Thoracic aorta (tissue), 2 donors: ENCODE results near the gene FBXO24. TPM values are rescaled to one million over a fixed set of nuclear protein-coding genes. Genes with fewer than 3 reads are reported as not detected.
A peak's percentile ranks its signal among the peaks of the same experiment; 100 is the strongest.

Experiments used
- ATAC-seq: fragments of 150-250 bp; one replicate; pipeline ENCODE4 v1.8.0; 2017; ENCODE audit warnings: low read depth; ENCODE audit not compliant: insufficient number of reproducible peaks, low FRiP score
- DNase-seq: peaks from one replicate; pipeline ENCODE4 v3.0.0-alpha.2; 2020; ENCODE audit warnings: low spot score
- H3K27ac ChIP-seq, 2 donors: fragments of 200-600 bp; sonication (generic); 1 replicate in 1 of 2; 2 replicates in 1 of 2; pipeline ENCODE4 v1.5.1; 2016; ENCODE audit warnings: mild to moderate bottlenecking in 2 of 2, moderate library complexity in 2 of 2
- H3K27me3 ChIP-seq: fragments of 200-600 bp; sonication (generic); replicated peaks from 2 replicates; pipeline ENCODE4 v1.6.0; 2016; ENCODE audit warnings: mild to moderate bottlenecking; ENCODE audit not compliant: insufficient read depth
- H3K36me3 ChIP-seq: fragments of 200-600 bp; sonication (generic); one replicate; pipeline ENCODE4 v1.5.1; 2016
- H3K4me1 ChIP-seq, 2 donors: fragments of 200-600 bp; sonication (generic); 1 replicate in 1 of 2; 2 replicates in 1 of 2; pipeline versions ENCODE4 v1.5.1 to v1.6.0; 2016; ENCODE audit warnings: low read depth in 2 of 2, mild to moderate bottlenecking in 1 of 2; ENCODE audit not compliant: control insufficient read depth in 1 of 2
- H3K4me3 ChIP-seq: fragments of 200-600 bp; sonication (generic); 2 replicates; pipeline ENCODE4 v1.5.1; 2016; ENCODE audit warnings: mild to moderate bottlenecking
- H3K9me3 ChIP-seq: fragments of 200-600 bp; sonication (generic); 2 replicates; pipeline ENCODE4 v1.5.1; 2016
- CTCF ChIP-seq: fragments of 200-600 bp; sonication (generic); IDR thresholded peaks from one replicate; pipeline ENCODE4 v1.5.1; 2019; ENCODE audit warnings: antibody characterized with exemption
- total RNA-seq, 2 donors: library from RNA; depleted of rRNA; stranded (reverse); fragments of >200 nt; gene quantifications; one replicate each; pipeline versions ENCODE4 v1.1.0 to v1.2.3, GENCODE V29; 2016

The FBXO24 gene
- total RNA-seq, 2 donors from 2014 or later = not detected

DNA sequence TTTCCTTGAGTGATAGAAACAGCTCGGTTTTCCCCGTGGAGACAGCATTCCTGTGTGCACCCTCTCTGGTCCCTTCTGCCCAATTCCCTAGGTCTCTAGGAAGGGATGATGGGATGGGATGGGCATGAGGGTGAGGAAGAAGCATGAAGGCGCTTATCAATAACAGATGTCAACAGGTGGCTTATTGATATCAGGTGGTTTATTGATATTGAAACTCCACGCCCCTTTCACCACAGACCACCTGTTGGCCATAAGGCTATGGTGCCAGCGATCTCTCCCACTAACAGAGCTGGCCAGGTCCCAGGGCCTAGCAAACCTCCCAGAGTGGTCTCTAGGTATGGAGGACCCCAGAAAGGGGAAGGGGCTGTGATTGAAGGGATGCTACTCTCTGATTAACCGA lies 34.1 kb downstream of the FBXO24 start:
- no peak overlapping the region for H3K27ac ChIP-seq
- no peaks in the 10 kb centered on the region for H3K9me3 ChIP-seq
- no peak for TF ChIP-seq CTCF
- H3K4me1 ChIP-seq = no peaks in the 10 kb centered on the region
- ATAC-seq (no peak), DNase-seq (no peak)
- H3K27me3 ChIP-seq = no peaks in the 10 kb centered on the region
- H3K36me3 ChIP-seq = no peaks in the 10 kb centered on the region
- no peak overlapping the region for H3K4me3 ChIP-seq

DNA sequence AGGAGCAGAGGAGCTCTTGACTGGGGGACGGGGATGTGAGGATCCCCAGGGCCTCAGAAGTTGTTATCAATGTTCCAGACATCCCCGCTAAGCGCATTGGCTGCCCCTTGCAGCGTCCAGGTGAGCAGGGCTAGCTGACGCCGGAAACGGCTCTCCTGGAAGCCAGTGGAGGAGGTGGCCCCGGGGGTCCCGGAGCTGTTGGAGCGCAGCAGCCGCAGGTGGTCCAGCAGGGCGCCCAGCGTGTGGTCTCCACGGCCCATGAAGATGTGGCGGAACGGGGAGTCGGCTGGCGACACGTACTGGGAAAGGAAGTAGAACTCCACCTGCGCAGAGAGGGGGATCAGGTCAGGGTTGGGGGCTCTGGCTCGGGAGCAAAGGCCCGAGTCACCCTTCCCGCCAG lies 34.7 kb downstream of the FBXO24 start:
- H3K27me3 ChIP-seq = no peaks in the 10 kb centered on the region
- no peak overlapping the region for H3K27ac ChIP-seq
- H3K9me3 ChIP-seq = no peaks in the 10 kb centered on the region
- TF ChIP-seq CTCF = no peak
- H3K4me3 ChIP-seq = no peak overlapping the region
- no peaks in the 10 kb centered on the region for H3K4me1 ChIP-seq
- ATAC-seq (no peak), DNase-seq (no peak)
- no peaks in the 10 kb centered on the region for H3K36me3 ChIP-seq

DNA sequence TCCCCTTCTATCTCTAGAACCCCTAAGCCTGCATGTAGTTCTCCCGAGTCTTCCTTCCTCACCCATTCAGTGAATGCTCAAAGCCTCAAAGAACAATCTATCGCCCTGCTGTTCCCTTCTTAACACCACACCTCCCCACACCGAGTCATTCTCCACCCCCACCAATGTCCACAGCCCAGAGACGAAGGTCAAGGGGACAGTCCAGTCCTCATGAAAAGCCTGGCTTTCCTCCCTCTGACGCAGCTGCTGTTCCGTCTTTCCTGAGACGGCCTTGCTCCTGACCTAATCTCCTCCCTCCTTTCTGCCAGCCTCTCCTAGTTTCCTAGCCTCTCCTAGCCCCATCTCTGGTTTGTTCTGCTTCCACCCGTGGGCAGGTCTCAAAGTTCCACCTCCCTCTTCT lies 35.4 kb downstream of the FBXO24 start:
- H3K4me3 ChIP-seq = no peak overlapping the region
- H3K9me3 ChIP-seq = no peaks in the 10 kb centered on the region
- H3K27me3 ChIP-seq = no peaks in the 10 kb centered on the region
- ATAC-seq = no peak
- H3K36me3 ChIP-seq = no peaks in the 10 kb centered on the region
- H3K4me1 ChIP-seq = peaks cover 0 to 7% of the 10 kb centered on the region in 2 donors
- TF ChIP-seq CTCF = no peak
- DNase-seq = no peak
- no peak overlapping the region for H3K27ac ChIP-seq

DNA sequence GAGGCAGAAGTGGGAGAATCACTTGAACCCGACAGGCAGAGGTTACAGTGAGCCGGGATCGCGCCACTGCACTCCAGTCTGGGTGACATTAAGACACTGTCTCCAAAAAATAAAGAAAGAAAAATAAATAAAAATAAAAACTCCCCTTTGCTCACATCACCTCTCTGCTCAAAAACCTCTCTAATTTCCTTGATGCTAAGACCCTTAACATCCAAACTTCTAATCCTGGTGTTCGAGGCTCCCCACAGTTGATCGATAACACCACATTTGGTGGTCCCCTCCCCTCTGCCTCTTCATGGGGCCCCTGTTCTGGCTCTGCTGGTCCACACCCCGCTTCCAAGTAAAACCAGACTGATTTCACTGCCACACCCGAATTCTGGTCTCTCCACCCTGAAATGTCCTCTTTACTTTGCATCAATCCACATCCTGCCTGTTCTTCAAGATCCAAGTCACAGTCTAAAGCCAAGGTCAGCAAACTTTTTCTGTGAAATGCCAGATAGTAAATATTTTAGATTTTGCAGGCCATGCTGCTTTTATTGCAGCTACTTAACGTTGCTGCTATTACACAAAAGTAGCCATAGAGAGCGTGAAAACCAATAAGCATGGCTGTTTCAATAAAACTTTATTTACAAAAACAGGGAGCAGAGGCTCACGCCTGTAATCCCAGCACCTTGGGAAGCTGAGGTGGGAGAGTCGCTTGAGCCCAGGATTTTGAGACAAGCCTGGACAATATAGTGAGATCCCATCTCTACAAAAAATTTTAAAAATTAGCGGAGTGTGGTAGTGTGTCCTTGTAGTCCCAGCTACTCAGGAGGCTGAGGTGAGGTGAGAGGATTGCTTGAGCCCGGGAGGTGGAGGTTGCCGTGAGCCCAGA lies 38.1 kb downstream of the FBXO24 start:
- no peak overlapping the region for H3K27ac ChIP-seq
- H3K27me3 ChIP-seq = no peaks in the 10 kb centered on the region
- ATAC-seq = no peak

GRCh38 chr7:100626055-100626454 lies 39.9 kb downstream of the FBXO24 start:
- peak overlapping the region; percentile 66 for H3K4me3 ChIP-seq
- no peak for ATAC-seq

More for the DNA sequence above, 38.1 kb downstream of the FBXO24 start:
- no peak overlapping the region for H3K4me3 ChIP-seq
- no peak for DNase-seq
- peaks cover 3 to 11% of the 10 kb centered on the region in 2 donors for H3K4me1 ChIP-seq
- H3K9me3 ChIP-seq = no peaks in the 10 kb centered on the region
- no peaks in the 10 kb centered on the region for H3K36me3 ChIP-seq
- TF ChIP-seq CTCF = no peak

More at GRCh38 chr7:100626055-100626454, 39.9 kb downstream of the FBXO24 start:
- H3K27me3 ChIP-seq = no peaks in the 10 kb centered on the region
- DNase-seq = no peak
- no peak overlapping the region for H3K27ac ChIP-seq
- TF ChIP-seq CTCF = no peak
- H3K9me3 ChIP-seq = no peaks in the 10 kb centered on the region
- H3K4me1 ChIP-seq = peaks cover 3 to 11% of the 10 kb centered on the region in 2 donors
- no peaks in the 10 kb centered on the region for H3K36me3 ChIP-seq
